ENCODE measurements around the gene BTG2. TPM values are rescaled to one million over a fixed set of nuclear protein-coding genes. Genes with fewer than 3 reads are reported as not detected.
A peak's percentile ranks its signal among the peaks of the same experiment; 100 is the strongest.

BTG2 gene
- total RNA-seq, 1 donor from 2014 or later, result 448 TPM

DNA sequence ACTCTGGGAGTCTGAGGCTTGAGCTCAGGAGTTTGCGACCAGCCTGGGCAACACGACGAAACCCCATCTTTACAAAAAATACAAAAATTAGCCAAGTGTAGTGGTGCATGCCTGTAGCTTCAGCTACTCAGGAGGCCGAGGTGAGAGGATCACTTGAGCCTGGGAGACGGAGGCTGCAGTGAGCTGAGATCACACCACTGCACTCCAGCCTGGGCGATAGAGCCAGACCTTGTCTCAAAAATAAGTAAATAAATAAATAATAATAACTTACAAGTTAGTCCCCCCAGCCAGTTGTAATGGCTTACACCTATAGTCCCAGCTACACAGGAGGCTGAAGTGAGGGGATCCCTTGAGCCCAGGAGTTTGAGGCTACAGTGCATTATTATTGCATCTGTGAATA is 21.7 kb upstream of the BTG2 start:
- ATAC-seq (ENCODE audit: low read depth) (no peak), DNase-seq (no peak)
- Mint-ChIP-seq H3K9me3 (no peaks in the 10 kb centered on the region), H3K27me3 (no peaks in the 10 kb centered on the region), H3K4me3 (no peak overlapping the region), H3K36me3 (ENCODE audit: low read depth) (peaks cover 3% of the 10 kb centered on the region), H3K4me1 (peaks cover 80% of the 10 kb centered on the region), H3K27ac (peak overlapping the region; percentile 84)
- intact Hi-C loops (cut with micrococcal nuclease), result loop anchor here (10.0 kb wide), 1 partner anchor 511 kb away; the partner anchor contains the start of genes ZBED6 and ZC3H11A
- POLR2A ChIA-PET, result interaction anchor here (30.4 to 31.2 kb wide), 2 partner anchors 28 to 40 kb away, joined by 1136 to 1942 read pairs; partner anchors contain the start of gene BTG2
- CTCF ChIA-PET, result interaction anchor here (1.2 to 9.2 kb wide), 6 partner anchors 9 to 44 kb away, joined by 3 to 100 read pairs (median 8); partner anchors contain the start of gene BTG2
- TF ChIP-seq CTCF (IDR thresholded peaks at IDR 0.05), result no peak

DNA sequence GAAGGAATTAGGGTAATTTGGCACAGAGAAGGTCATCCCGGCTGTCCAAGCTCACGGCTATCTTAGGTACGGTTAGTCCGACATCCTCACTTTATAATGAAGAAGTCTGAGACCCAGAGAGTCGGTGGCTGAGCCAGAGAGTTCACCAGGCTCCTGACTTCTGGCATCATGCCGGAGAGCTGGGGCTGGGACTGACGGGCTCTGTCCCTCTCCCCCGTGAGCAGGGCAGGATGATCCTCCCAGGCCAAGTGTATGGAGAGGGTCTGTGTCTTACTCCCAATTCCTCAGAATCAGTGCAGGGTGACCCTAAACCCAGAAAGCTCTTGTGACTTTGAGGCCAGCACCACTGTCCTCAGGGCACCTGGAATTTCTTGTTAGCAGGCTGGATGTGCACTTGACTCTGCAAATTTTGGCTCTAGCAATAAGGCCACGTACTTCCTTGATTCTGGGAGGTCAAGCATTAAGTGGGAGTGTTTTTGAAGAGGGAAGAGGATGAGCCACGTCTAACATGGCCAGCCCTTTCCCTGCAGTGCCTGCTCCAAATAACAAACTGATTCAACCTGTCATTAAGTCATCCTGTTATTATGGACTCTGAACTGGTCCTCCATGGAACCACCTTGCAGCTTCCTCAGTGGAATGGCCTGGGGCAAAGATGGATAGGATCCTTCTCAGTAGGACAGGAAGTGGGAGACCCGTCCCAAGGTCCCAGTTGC is 20.8 kb upstream of the BTG2 start:
- no peak for TF ChIP-seq CTCF (IDR thresholded peaks at IDR 0.05)
- ATAC-seq (ENCODE audit: low read depth) (no peak), DNase-seq (no peak)
- CTCF ChIA-PET, result interaction anchor here (1.2 to 9.2 kb wide), 5 partner anchors 8 to 24 kb away, joined by 3 to 100 read pairs (median 11); partner anchors contain the start of gene BTG2
- peaks cover 3% of the 10 kb centered on the region for H3K36me3 Mint-ChIP-seq (ENCODE audit: low read depth)
- H3K4me1 Mint-ChIP-seq, result peaks cover 84% of the 10 kb centered on the region
- H3K27ac Mint-ChIP-seq, result peak overlapping the region; percentile 76
- POLR2A ChIA-PET, result interaction anchor here (30.4 to 31.2 kb wide), 2 partner anchors 27 to 39 kb away, joined by 1136 to 1942 read pairs; partner anchors contain the start of gene BTG2
- peak overlapping the region; percentile 1 for H3K4me3 Mint-ChIP-seq
- no peaks in the 10 kb centered on the region for H3K27me3 Mint-ChIP-seq
- intact Hi-C loops (cut with micrococcal nuclease), result loop anchor here (5.0 to 10.0 kb wide), 4 partner anchors 98 to 2003 kb away; partner anchors contain the start of genes PPP1R15B, ZBED6 and ZC3H11A
- no peaks in the 10 kb centered on the region for H3K9me3 Mint-ChIP-seq

DNA sequence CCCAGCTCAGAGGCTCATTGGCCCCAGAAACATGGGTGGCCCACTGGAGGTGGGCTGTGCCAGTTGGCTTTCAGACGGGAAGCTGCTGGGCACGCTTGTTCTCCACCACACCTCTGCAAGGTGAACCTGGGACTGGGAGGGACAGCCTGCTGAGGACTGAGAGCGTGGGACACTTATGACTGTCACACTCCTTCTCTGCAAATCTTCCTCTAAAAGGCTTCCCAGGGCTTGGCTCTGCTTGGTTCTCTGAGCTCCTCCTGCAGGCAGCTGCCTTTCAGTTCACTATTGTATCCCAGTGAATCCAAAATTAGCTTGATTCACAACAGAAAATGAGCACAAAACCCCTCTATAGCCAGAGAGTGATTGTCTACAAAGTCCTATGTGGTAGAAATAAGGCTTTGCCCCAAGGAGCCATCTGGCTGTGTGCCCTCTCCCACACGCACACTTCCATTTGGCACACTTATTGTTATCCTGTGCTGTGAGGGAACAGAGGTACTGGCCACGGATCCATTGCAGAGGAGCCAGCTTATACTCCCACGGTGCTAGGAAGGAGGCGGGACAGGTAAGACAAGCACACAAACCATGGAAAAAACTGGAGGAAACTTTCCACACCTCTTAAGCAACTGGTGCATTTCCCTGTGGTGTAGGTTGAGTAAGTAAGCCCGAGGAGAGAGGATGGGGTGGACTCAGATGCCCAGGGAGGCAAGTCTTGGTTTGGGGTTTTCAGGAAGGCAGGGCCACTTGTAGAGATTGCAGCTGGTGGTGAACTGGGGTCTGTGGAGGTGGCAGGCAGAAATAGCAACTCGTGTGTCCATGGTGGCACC is 18.9 kb upstream of the BTG2 start:
- intact Hi-C loops (cut with micrococcal nuclease), result loop anchor here (5.0 to 10.0 kb wide), 4 partner anchors 96 to 2001 kb away; partner anchors contain the start of genes PPP1R15B, ZBED6 and ZC3H11A

More for the DNA sequence above, 18.9 kb upstream of the BTG2 start:
- ATAC-seq (ENCODE audit: low read depth) (no peak), DNase-seq (peak; percentile 19)
- Mint-ChIP-seq H3K27me3 (no peaks in the 10 kb centered on the region), H3K4me3 (peak overlapping the region; percentile 73), H3K27ac (peak overlapping the region; percentile 100), H3K9me3 (no peaks in the 10 kb centered on the region), H3K36me3 (ENCODE audit: low read depth) (peaks cover 3% of the 10 kb centered on the region), H3K4me1 (peaks cover 92% of the 10 kb centered on the region)
- TF ChIP-seq CTCF (IDR thresholded peaks at IDR 0.05), result no peak
- ChIA-PET POLR2A (interaction anchor here (0.8 to 31.2 kb wide), 8 partner anchors 26 to 364 kb away, joined by 6 to 1942 read pairs (median 19); partner anchors contain the start of genes BTG2 and TMEM183A), CTCF (interaction anchor here (1.2 to 9.2 kb wide), 8 partner anchors 10 to 39 kb away, joined by 4 to 100 read pairs (median 15); partner anchors contain the start of gene BTG2)

Measured in activated B cell treated with CpG ODN at 0.5 μM for 24 hours (primary cell).